LHCN-M2 (cell line): ENCODE measurements around the gene NEIL1. TPM values are rescaled to one million over a fixed set of nuclear protein-coding genes. Genes with fewer than 3 reads are reported as not detected.
"Not testable (repeated sequence)": the region's sequence is repeated elsewhere in the genome, so short reads cannot be mapped to it uniquely, and the experiment has no call there.

ENCODE experiments used
- DNase-seq: peaks from one replicate; pipeline ENCODE4 v3.0.0-alpha.2; 2012; ENCODE audit warnings: low read depth
- polyA plus RNA-seq: library from polyadenylated mRNA; unstranded; fragments of >200 nt; gene quantifications from one replicate; pipeline ENCODE4 v1.2.1, GENCODE V29; 2012; ENCODE audit warnings: missing spikeins
- total RNA-seq: library from RNA; depleted of rRNA; stranded (reverse); fragments of >200 nt; gene quantifications from 2 replicates; pipeline ENCODE4 v1.2.3, GENCODE V29; 2014; rRNA removed

NEIL1 gene
- total RNA-seq, result 3.0 and 4.4 TPM in 2 replicates
- 1.2 TPM for polyA plus RNA-seq

GRCh38 chr15:75346796-75347221 lies at the start of gene NEIL1:
NEIL1 (plus strand) TSS chr15:75347039; CDS start chr15:75348906, 1,867 bp downstream.
- no peak for DNase-seq

- not testable (repeated sequence) for DNase-seq
Observed at GRCh38 chr15:75298541-75299310, 48.1 kb upstream of the NEIL1 start.

- not testable (repeated sequence) for DNase-seq
Observed at GRCh38 chr15:75299311-75299688, 47.5 kb upstream of the NEIL1 start.

GRCh38 chr15:75300026-75300425 lies 46.8 kb upstream of the NEIL1 start:
- not testable (repeated sequence) for DNase-seq

- no peak for DNase-seq
Observed at GRCh38 chr15:75302318-75302717, 44.5 kb upstream of the NEIL1 start.

GRCh38 chr15:75302753-75303152 lies 44.1 kb upstream of the NEIL1 start:
- DNase-seq, result not testable (repeated sequence)

GRCh38 chr15:75306188-75306587 lies 40.7 kb upstream of the NEIL1 start:
- DNase-seq, result no peak

- DNase-seq, result peak; percentile 24
Observed at GRCh38 chr15:75307778-75308390, 39.0 kb upstream of the NEIL1 start.

GRCh38 chr15:75309711-75310110 lies 37.1 kb upstream of the NEIL1 start:
- peak; percentile 35 for DNase-seq

GRCh38 chr15:75312548-75312947 lies 34.3 kb upstream of the NEIL1 start:
- peak; percentile 54 for DNase-seq

GRCh38 chr15:75313116-75313845 lies 33.6 kb upstream of the NEIL1 start:
- DNase-seq, result no peak

- DNase-seq, result no peak
Observed at GRCh38 chr15:75314552-75315290, 32.1 kb upstream of the NEIL1 start.

- not testable (repeated sequence) for DNase-seq
Observed at GRCh38 chr15:75319231-75319897, 27.5 kb upstream of the NEIL1 start.

GRCh38 chr15:75321711-75322110 lies 25.1 kb upstream of the NEIL1 start:
- DNase-seq, result no peak

GRCh38 chr15:75325922-75326321 lies 20.9 kb upstream of the NEIL1 start:
- DNase-seq, result no peak

- no peak for DNase-seq
Observed at GRCh38 chr15:75327005-75327404, 19.8 kb upstream of the NEIL1 start.

GRCh38 chr15:75327491-75327890 lies 19.3 kb upstream of the NEIL1 start:
- no peak for DNase-seq

- no peak for DNase-seq
Observed at GRCh38 chr15:75328493-75329314, 18.1 kb upstream of the NEIL1 start.

- no peak for DNase-seq
Observed at GRCh38 chr15:75329571-75329970, 17.3 kb upstream of the NEIL1 start.

GRCh38 chr15:75332093-75332492 lies 14.7 kb upstream of the NEIL1 start:
- DNase-seq, result not testable (repeated sequence)
